Thyroid gland (tissue), 4 donors: ENCODE results near the gene ENTR1.

Source experiments
- POLR2A ChIP-seq, 2 donors: fragments of 450-650 bp; IDR thresholded peaks; one replicate each; pipeline ENCODE4 v1.6.1; 2017; ENCODE audit warnings: antibody characterized with exemption in 2 of 2, mild to moderate bottlenecking in 2 of 2, moderate library complexity in 1 of 2
- TF ChIP-seq, protein P1 (sequence below), 6 experiments: fragments of 200-600 bp in 3 of 6; fragments of 450-650 bp in 3 of 6; sonication (generic) in 3 of 6; IDR thresholded peaks; one replicate each; pipeline ENCODE4 v1.5.1; 2016 to 2019; ENCODE audit warnings: antibody characterized with exemption in 6 of 6, mild to moderate bottlenecking in 2 of 6, inconsistent platforms in 1 of 6, moderate library complexity in 1 of 6

DNA sequence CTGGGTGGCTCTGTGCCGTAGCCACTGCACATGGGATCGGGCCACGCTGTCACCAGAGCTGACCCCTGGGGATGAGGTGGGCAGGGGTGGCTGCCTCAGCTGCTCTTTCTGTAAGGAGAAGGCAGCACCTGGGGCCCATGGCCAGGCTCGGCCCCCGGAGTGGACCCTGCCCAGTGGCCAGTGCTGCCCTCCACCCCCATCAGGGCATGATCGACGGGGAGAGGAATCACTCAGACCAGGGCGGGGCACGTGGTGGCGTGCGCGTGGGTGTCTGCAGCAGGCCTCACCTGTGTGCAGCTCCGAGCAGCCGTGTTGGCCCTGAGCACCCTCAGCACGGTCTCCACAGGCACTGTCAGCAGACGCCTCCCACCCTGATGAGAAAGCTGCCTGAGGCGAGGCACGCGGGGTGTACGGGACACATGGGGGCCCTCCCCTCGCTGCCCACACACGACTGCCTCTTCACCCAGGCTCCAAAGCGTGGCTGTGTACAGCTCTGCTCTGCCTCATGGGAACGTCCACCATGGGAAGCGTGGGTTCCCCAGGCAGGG lies 28.4 kb downstream of the ENTR1 start:
- TF ChIP-seq, protein P1, sequence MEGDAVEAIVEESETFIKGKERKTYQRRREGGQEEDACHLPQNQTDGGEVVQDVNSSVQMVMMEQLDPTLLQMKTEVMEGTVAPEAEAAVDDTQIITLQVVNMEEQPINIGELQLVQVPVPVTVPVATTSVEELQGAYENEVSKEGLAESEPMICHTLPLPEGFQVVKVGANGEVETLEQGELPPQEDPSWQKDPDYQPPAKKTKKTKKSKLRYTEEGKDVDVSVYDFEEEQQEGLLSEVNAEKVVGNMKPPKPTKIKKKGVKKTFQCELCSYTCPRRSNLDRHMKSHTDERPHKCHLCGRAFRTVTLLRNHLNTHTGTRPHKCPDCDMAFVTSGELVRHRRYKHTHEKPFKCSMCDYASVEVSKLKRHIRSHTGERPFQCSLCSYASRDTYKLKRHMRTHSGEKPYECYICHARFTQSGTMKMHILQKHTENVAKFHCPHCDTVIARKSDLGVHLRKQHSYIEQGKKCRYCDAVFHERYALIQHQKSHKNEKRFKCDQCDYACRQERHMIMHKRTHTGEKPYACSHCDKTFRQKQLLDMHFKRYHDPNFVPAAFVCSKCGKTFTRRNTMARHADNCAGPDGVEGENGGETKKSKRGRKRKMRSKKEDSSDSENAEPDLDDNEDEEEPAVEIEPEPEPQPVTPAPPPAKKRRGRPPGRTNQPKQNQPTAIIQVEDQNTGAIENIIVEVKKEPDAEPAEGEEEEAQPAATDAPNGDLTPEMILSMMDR (IDR thresholded peaks at IDR 0.05): no peak
- TF ChIP-seq POLR2A (IDR thresholded peaks at IDR 0.05): no peak
